OCI-LY1 (cell line): ENCODE data around the gene ZNF45.

Experiments used
- H2AFZ ChIP-seq: fragments of 200-600 bp; sonication (generic), shearing (Covaris generic); 2 replicates; pipeline ENCODE4 v1.6.0; 2014; ENCODE audit warnings: antibody characterized with exemption, mild to moderate bottlenecking, low read length
- H3F3A ChIP-seq: fragments of 200-600 bp; sonication (generic), shearing (Covaris generic); 2 replicates; pipeline ENCODE4 v1.6.0; 2014; ENCODE audit warnings: mild to moderate bottlenecking, antibody characterized with exemption, low read length, moderate library complexity; ENCODE audit not compliant: insufficient read depth
- H3K27ac ChIP-seq: fragments of 200-600 bp; sonication (generic); 2 replicates; pipeline ENCODE4 v1.5.1; 2014; ENCODE audit warnings: low read length, mixed run types, mild to moderate bottlenecking, low read depth; ENCODE audit not compliant: poor library complexity, severe bottlenecking
- H3K27me3 ChIP-seq: fragments of 200-600 bp; sonication (generic); 2 replicates; pipeline ENCODE4 v1.6.0; 2014; ENCODE audit warnings: antibody characterized with exemption, mild to moderate bottlenecking, low read length, moderate library complexity; ENCODE audit not compliant: insufficient read depth
- H3K36me3 ChIP-seq: fragments of 200-600 bp; sonication (generic); 2 replicates; pipeline ENCODE4 v1.6.1; 2014; ENCODE audit warnings: mild to moderate bottlenecking, antibody characterized with exemption, low read length, moderate library complexity, mixed read lengths; ENCODE audit not compliant: insufficient read depth
- H3K4me1 ChIP-seq: fragments of 200-600 bp; sonication (generic); 2 replicates; pipeline ENCODE4 v1.5.1; 2014; ENCODE audit warnings: mild to moderate bottlenecking, low read length, moderate library complexity; ENCODE audit not compliant: insufficient read depth, severe bottlenecking
- H3K4me2 ChIP-seq: fragments of 200-600 bp; sonication (generic), shearing (Covaris generic); 2 replicates; pipeline ENCODE4 v1.6.1; 2014; ENCODE audit warnings: low read length
- H3K4me3 ChIP-seq: fragments of 200-600 bp; sonication (generic); 2 replicates; pipeline ENCODE4 v1.5.1; 2014; ENCODE audit warnings: low read length, low read depth, mild to moderate bottlenecking, mixed read lengths; ENCODE audit not compliant: poor library complexity, severe bottlenecking
- H3K79me2 ChIP-seq: fragments of 200-600 bp; shearing (Covaris generic); 2 replicates; pipeline ENCODE4 v1.6.1; 2016; ENCODE audit warnings: mixed run types, low read length, mixed read lengths; ENCODE audit not compliant: insufficient read depth
- H3K9ac ChIP-seq: fragments of 200-600 bp; sonication (generic), shearing (Covaris generic); 2 replicates; pipeline ENCODE4 v1.6.1; 2014; ENCODE audit warnings: mild to moderate bottlenecking, low read length, mixed read lengths
- H3K9me2 ChIP-seq: fragments of 200-600 bp; sonication (generic), shearing (Covaris generic); 2 replicates; pipeline ENCODE4 v1.6.1; 2014; ENCODE audit warnings: low read depth, mild to moderate bottlenecking, low read length, mixed read lengths
- H3K9me3 ChIP-seq: fragments of 200-600 bp; shearing (Covaris generic); 2 replicates; pipeline ENCODE4 v1.6.1; 2014; ENCODE audit warnings: low read length, mixed read lengths
- H4K20me1 ChIP-seq: fragments of 200-600 bp; sonication (generic), shearing (Covaris generic); 2 replicates; pipeline ENCODE4 v1.6.0; 2016; ENCODE audit warnings: mild to moderate bottlenecking, low read length; ENCODE audit not compliant: insufficient read depth
- EZH2 ChIP-seq: fragments of 200-600 bp; sonication (generic), shearing (Covaris generic); IDR thresholded peaks from 2 replicates; pipeline ENCODE4 v1.8.0; 2017; ENCODE audit warnings: borderline replicate concordance, mixed run types, mild to moderate bottlenecking, antibody characterized with exemption, low read length, moderate library complexity, mixed read lengths
- TF ChIP-seq, protein P1 (sequence below): fragments of 200-600 bp; sonication (generic), shearing (Covaris generic); IDR thresholded peaks from 2 replicates; pipeline ENCODE4 v1.5.1; 2017; ENCODE audit warnings: mild to moderate bottlenecking, antibody characterized with exemption, low read length, moderate library complexity, mixed read lengths

Gene ZNF45

GRCh38 chr19:43901395-43902390 lies 33.4 kb downstream of the ZNF45 start:
- peak overlapping the region; percentile 99 for H2AFZ ChIP-seq
- no peaks in the 10 kb centered on the region for H4K20me1 ChIP-seq

GRCh38 chr19:43895727-43896308 lies 39.3 kb downstream of the ZNF45 start:
- Histone ChIP-seq H3K4me1 (peaks cover 2% of the 10 kb centered on the region), H3K9ac (no peak overlapping the region), H3K4me3 (no peak overlapping the region), H3K9me3 (0 out of 2 replicates have a peak, but pooled peaks cover 7% of the 10 kb centered on the region), H3K27ac (no peak overlapping the region), H3K4me2 (no peak overlapping the region), H3K36me3 (no peaks in the 10 kb centered on the region), H3K79me2 (no peaks in the 10 kb centered on the region), H3K9me2 (no peaks in the 10 kb centered on the region), H2AFZ (no peak overlapping the region), H4K20me1 (no peaks in the 10 kb centered on the region), H3F3A (no peaks in the 10 kb centered on the region), H3K27me3 (no peaks in the 10 kb centered on the region)
- TF ChIP-seq, protein P1, sequence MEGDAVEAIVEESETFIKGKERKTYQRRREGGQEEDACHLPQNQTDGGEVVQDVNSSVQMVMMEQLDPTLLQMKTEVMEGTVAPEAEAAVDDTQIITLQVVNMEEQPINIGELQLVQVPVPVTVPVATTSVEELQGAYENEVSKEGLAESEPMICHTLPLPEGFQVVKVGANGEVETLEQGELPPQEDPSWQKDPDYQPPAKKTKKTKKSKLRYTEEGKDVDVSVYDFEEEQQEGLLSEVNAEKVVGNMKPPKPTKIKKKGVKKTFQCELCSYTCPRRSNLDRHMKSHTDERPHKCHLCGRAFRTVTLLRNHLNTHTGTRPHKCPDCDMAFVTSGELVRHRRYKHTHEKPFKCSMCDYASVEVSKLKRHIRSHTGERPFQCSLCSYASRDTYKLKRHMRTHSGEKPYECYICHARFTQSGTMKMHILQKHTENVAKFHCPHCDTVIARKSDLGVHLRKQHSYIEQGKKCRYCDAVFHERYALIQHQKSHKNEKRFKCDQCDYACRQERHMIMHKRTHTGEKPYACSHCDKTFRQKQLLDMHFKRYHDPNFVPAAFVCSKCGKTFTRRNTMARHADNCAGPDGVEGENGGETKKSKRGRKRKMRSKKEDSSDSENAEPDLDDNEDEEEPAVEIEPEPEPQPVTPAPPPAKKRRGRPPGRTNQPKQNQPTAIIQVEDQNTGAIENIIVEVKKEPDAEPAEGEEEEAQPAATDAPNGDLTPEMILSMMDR, result no peak
- TF ChIP-seq EZH2, result no peak

More at GRCh38 chr19:43901395-43902390, 33.4 kb downstream of the ZNF45 start:
- H3K4me2 ChIP-seq, result peak overlapping the region; percentile 74
- H3K9me2 ChIP-seq, result no peaks in the 10 kb centered on the region
- peaks cover 3% of the 10 kb centered on the region; the same call in 1 of the 2 replicates for H3K36me3 ChIP-seq
- no peak overlapping the region for H3K27ac ChIP-seq
- H3K9ac ChIP-seq, result peak overlapping the region; percentile 44; the same call in 1 of the 2 replicates
- H3K9me3 ChIP-seq, result peaks cover 12% of the 10 kb centered on the region; the same call in 1 of the 2 replicates
- H3K4me1 ChIP-seq, result peaks cover 13% of the 10 kb centered on the region
- no peaks in the 10 kb centered on the region for H3F3A ChIP-seq
- peak overlapping the region; percentile 66 for H3K4me3 ChIP-seq
- TF ChIP-seq EZH2, result no peak
- H3K79me2 ChIP-seq, result no peaks in the 10 kb centered on the region
- H3K27me3 ChIP-seq, result no peaks in the 10 kb centered on the region

DNA sequence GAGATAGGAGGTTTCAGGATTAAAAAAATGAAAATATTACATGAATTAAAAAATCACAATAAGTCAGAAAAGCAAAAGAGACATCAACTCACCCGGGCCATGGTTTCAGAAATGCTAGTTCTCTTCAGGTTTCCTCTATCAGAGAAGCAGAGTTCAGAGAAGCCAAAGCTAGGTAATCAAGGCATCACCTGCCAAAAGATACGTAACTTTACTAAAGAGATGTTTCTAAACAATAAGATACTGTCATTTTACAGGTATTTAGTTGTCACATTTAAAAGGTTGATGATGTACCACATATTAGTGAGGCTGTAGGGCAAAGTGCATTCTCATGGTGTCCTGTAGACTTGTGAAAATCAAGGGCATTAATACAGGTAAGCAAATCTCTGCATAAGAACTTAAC lies 51.2 kb downstream of the ZNF45 start, which contains the start of gene ZNF404:
ZNF404 (minus strand) TSS at position 101 of the 400 bp plus-strand sequence.
- Histone ChIP-seq H2AFZ (no peak within 1 kb of the TSS), H3K9me3 (peaks cover 12% of the 10 kb centered on the region), H3K4me2 (no peak within 1 kb of the TSS), H3K36me3 (no peaks in the 10 kb centered on the region), H4K20me1 (no peaks in the 10 kb centered on the region), H3K79me2 (no peaks in the 10 kb centered on the region), H3K4me1 (no peaks in the 10 kb centered on the region), H3F3A (no peaks in the 10 kb centered on the region), H3K27ac (no peak within 1 kb of the TSS), H3K9me2 (no peaks in the 10 kb centered on the region), H3K27me3 (no peaks in the 10 kb centered on the region), H3K4me3 (no peak within 1 kb of the TSS), H3K9ac (no peak within 1 kb of the TSS)
- TF ChIP-seq, protein P1, result no peak
- no peak for TF ChIP-seq EZH2
